ENCODE results near the gene SHC4.
"Not testable (repeated sequence)": the region's sequence is repeated elsewhere in the genome, so short reads cannot be mapped to it uniquely, and the experiment has no call there.

Gene SHC4

DNA sequence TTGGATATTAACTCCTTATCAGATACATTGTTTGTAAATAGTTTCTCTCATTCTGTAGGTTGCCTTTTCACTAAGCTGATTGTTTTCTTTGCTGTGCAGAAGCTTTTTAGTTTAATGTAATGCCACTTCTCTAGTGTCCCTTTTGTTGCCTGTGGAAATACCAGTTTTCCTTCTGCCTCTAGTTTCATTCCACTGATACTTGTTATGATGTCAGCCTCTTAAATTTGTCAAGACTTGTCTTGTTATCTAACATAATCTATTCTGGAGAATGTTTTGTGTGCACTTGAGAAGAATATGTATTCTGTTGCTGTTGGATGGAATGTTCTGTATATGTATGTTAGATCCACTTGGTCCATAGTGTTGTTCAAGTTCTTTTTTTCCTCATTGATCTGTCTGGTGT, 134.8 kb downstream of the SHC4 start:
- DNase-seq, result no peak

DNA sequence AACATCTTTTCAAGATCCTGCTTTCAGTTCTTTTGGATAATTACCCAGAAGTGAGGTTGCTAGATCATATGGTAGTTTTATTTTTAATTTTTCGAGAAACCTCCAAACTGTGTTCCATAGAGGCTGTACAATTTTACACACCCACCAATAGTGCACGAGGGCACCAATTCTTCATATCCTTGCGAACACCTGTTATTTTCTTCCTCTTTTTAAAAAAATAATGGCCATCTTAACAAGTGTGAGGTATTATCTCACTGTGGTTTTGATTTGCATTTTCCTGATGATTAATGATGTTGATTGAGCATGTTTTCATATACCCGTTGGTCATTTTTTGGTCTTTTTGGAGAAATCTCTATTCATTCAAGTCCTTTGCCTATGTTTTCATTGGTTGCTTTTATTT, 135.2 kb downstream of the SHC4 start:
- DNase-seq, result no peak

DNA sequence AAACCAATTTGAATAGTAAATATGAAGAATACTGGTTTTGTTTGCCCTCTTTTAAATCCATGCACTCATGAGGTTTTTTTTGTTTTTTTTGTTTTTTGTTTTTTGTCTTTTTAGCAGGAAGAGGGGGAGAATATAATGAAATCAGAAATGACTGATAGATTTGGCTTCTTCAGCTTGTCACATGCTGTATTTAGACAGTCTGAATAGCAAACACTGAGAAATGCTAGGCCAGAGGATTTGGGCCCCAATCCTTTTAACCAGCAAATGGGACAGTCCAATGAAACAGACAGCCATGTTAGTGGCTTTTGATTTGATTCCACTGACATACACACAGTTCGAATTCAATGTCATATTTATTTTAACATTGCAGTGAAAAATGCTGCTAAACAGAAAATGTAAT, 138.6 kb downstream of the SHC4 start:
- no peak for DNase-seq

DNA sequence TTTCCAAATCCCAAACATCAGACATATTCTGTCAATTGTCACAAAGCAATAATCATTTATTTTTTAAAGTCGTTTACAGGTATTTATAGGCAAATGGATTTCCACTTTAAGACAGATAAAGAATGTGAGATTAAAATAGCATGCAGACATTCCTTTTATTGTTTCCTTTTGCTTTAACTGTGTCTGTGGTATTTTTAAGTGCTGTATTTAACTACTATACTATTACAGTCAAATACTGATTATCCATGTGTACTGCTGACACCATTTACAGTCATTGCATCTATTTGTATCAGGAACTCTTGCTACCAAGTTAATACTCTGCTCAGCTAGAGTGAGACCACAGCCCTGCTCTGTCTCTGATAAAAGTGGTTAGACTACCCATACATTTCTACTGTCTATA, 140.0 kb downstream of the SHC4 start:
- DNase-seq, result no peak

DNA sequence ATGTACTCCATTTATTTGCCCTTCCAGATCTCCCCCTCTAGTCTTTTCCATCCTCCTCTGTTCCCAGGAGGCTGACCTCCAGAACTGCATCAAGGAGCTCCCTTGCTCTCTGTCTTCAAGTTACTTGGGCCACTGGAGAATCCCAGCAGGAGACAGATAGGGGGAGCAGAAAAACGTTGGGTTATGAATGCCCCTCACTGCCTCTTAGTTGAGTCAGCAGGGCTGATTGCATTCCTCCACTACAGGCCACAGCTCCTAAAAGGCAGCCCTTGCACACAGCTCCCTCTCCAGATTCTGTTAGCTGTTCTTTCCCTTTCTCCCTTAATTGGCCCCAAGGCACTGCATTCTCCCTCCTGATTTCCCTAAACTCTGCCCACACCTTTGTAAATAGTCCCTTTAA, 140.5 kb downstream of the SHC4 start:
- no peak for DNase-seq

DNA sequence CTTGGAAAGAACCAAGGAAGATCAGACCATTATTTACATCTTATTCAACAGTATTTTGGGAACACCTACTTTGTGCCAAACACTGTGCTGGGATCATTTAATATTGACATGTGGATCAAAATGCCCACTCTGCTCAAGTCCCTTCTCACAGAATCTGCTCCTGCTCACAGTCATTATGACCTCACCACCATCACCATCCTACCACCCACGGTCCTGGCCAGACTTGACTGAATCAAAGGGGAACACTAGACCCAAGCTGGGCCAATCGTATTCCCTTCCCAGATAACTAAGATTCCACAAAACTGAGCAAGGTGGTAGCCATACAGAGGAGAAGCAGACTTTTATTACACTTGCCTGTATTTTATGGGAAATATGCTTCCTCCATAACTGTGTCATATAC, 149.4 kb downstream of the SHC4 start:
- DNase-seq, result no peak

DNA sequence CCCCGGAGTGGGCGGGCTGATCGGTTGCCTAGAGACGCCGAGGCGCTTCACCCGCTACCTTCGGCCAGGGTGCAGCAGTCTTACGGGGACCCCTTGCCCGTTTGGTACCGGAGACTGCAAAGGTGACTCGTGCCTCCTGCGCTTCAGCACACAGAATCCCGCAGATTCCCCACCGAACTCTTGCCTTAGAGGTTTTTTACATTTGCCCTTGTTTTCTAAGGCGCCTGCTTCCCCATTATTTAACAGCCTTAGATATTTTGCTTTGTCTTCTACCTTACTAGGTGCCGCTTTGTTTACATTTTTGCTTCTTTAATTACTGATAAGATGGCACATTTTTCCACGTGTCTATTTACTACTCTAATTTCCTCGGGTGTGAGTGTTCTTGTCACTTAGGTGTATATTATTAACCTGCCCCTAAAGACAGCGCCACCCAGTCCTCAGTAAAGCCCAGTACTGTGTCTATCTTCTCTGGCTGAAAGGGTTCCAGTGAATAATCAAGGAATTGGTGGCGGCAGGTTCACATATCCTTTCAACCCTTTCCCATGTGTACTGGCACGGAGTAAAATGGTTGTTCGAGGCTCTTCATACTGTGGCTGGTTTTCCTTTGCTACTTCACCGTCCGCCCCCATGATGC, 152.3 kb downstream of the SHC4 start:
- no peak for DNase-seq

DNA sequence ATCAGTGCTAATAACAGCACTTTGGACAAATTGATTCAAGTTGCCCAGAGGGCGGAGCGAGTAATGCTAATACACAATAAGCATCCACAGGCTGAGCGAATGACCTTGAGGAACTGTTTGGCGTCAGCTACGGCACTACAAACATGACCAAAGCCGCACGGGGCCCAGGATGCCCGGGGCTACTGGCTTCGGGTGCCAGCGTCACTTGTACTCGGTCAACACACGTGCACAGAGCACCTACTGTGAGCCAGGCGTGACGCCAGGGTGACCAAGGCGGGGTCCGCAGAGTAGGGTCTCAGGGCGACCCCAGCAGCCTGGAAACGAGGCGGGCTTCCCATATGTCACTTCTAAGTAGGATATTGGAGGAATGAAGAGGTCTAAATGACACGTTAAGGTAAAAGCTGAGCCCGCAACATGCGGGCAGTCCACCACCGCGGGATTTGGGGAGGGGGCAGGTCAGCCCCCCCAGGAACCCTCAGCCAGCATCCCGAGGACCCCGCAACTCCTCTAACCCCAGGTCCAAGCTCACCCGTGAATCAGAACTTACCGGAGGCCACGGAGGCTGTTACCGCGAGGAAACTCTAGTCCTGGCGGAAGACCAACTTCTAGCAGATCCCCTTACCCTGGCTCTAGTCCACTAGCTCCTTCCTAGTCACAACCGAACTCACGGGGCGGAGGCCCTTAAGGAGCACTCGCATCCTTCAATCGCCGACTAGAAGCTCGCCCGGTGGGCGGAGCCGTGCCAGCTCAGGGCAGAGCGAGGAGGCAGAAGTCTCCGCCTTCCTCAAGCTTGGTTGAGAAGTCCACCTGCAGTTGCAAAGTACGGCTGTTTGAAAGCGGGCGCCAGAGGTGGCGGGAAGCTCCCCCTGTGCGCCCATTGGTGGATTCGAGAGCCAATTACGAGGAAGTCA, 153.1 kb downstream of the SHC4 start, which contains the start of gene CEP152:
Gene CEP152 (minus strand): TSS at position 656 of the 911 bp plus-strand sequence. CDS start 5,420 bp downstream, outside the sequence.
- DNase-seq, result peak; percentile 98

DNA sequence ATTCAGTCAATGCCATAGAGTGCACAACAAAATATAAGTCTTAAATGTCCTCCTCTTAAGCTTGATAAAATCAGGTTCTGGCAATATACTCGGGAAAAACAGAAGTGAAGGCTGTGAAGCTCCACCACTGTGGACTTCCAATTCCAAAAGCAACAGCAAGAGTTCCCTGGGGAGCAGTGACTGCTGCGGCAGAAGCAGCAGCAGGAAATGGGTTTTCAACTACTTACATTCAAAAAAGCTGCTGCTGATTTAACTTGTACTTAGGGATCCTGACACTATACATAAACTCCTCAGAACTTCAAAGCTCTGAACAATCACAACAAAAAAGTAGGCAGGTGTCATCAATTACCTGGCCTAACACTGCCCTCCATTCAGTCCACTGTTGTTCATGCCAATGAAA, 157.6 kb downstream of the SHC4 start:
- no peak for DNase-seq

DNA sequence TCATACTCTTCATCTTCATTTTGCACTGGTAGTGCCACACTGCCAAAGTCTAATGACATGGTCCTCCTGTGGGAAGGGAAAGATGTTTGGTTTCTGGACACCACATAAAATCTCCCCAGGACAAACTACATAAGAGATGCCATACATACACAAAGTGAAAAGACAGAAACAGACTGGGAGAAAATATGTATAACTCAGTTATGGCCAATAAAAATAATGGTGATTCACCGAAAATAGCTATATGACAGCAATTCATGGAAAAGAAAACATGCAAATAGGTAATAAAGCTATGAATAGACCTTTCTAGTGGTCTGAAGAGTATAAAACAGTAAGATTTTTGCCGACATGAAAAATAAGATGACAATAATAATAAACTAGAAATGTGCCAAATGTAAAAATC, 158.1 kb downstream of the SHC4 start:
- DNase-seq, result no peak

DNA sequence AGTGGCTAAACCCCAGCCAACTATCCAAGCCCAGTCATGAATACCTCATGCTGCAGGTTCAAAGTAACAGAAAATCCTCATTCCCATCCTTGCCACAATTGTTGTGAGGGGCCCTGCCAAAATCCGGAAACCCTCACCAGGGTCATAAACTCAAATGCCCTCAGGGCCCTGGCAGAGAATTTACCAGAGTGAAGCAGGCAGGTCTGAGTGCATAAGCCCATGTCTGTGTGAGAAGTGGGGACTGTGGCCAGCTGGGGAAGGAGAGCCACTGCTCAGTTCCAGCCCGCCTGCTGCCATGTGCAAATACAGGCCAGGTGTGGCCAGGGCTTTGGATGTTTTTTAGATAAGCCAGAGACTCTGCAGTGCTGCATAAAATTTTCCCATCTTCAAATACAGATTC, 159.8 kb downstream of the SHC4 start:
- DNase-seq, result no peak

- no peak for DNase-seq
These were observed 160.9 kb downstream of the SHC4 start for GRCh38 chr15:48802867-48803266.

DNA sequence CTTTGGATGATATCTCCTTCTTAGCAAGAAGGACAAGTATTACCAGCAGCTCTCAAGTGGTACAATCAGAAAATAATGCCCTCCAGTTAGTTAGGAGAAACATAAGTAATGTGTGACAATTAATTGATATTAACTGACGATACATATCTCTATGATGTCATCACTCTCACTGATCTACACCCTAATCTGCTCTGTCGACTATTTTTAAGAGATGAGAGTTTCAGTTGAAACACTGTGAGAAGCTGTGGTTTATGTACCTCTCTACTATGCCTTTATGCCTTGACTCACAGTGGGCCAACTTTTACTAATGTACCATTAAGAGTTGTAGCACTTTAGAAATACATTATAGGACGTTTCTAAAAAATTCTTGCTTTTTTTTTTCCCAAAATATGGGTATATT, 161.5 kb downstream of the SHC4 start:
- DNase-seq, result no peak

DNA sequence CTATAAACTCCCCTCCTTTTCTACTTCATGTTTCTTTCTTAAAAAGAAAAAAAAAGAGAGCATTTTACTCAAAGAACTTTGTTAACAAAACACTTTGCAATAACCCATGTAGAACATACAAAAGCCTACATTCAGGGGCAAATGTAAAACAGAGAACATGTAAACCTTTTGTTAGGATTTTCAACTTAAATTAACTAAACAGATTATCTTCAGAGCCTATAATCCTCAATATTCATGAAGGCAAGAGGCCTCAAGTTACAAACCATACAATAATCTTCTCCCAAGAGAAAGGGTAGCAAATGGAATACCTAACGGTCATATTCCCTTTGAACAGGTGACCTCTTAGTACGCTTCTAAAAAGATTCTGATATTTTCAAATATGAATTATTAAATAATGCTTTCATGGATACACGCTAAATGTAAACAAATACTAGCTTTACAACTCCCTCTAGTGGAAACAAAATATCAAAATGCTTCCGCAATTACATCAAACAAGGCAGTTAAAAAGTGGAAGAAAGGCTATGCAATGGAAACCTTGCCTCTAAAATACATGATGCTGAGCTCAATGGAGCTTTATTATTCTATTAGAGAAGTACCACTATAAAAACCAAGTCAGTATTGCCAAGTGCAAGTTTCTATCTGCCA, 162.8 kb downstream of the SHC4 start:
- DNase-seq, result no peak

DNA sequence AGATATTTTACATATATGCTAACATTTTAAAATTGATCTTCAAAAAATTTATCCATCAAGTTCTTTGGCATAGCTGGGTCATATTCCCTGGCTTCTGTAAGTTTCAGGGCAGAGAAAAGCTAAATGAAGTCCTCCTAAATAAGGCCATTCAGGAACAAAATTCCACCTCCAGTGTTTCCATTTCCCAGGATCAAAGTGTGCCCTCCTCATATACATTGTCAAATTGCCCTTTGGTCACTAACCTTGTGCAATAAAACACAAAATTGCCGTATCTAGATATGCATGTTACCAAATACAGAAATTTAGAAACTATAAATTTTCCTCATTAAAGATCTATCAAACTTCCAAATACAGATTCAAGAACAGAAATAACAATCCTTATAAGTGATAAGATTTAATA, 163.5 kb downstream of the SHC4 start:
- DNase-seq, result no peak

DNA sequence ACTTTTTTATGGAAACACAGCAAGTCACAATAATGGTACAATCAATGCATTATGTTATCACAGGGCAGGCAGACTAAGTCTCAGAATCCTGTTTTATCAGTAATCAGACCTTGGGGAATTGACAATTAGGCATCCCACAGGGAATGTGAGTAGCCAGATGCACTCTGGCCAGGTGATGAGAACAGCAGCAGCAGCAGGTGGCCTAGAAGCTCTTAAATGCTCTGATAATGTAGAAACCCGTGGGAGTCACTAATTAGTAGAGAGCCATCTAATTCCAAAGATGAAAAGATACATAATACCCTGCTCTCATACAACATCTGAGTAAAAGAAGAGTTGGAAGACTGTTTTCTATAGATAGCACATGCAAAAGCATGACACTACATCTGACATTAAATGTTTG, 165.4 kb downstream of the SHC4 start:
- DNase-seq, result peak; percentile 72

- no peak for DNase-seq
These were observed 166.8 kb downstream of the SHC4 start for GRCh38 chr15:48796930-48797329.

- DNase-seq, result no peak
These were observed 167.2 kb downstream of the SHC4 start for GRCh38 chr15:48796521-48796920.

- DNase-seq, result no peak
These were observed 167.8 kb downstream of the SHC4 start for GRCh38 chr15:48795901-48796300.

DNA sequence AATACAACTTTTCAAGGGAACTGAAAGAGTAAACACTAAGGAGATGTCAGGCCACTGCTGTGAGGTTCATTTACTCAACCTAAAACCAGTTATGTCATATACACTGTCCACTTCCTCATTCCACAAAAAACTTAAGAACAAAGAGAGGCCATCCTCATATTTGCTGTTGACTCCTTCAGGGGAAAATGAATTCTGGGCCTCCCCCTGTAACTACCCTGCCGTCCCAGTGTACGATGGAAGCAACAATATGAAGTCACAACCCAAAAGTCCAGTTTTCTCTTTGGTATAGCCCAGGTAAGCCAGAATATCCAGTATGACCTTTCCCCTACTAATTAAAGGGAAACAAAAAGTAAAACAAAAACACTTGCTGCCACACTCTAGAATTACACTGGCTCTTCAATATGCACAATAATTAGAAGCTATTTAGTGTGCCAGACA, 169.0 kb downstream of the SHC4 start:
- DNase-seq, result no peak

DNA sequence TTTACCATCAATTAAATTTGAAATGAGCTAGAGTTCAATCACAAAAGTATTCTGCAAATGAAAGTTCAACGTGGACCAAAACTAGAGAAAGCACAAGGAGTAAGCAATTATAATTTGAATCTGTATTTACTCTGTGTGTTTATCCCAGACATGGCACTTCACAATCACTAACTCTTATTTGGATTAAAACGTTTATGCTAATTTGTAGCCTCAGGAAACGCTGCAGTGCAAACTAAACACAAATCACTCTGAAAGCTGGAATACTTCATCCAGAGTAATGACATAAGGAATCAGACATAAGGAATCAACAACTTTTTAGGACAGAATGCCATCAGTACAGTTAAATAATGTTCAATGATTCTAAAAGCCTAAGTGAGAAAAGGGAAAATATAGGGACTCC, 171.3 kb downstream of the SHC4 start:
- DNase-seq, result no peak

- DNase-seq, result not testable (repeated sequence)
These were observed 173.1 kb downstream of the SHC4 start for GRCh38 chr15:48790466-48791115.

DNA sequence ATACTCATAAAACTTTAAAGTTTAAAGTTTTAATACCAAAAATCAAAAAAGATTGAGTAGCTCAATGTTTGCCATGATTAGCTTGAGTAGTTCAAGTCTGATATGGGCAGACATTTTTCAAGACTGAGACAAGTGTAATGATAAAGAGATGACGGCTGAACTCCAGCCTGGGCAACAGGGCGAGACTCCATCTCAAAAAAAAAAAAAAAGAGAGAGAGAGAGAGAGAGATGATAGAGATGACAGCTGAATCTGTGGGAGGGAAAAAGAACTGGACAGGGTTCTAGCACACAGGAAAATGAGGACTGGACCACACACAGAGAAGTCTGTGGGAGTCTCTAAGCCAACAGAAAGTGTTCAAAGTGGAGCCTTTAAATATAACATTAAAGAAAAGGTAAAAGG, 178.0 kb downstream of the SHC4 start:
- no peak for DNase-seq

All from NCI-H2081 treated with DMSO at 0.1 percent for 48 hours (cell line).